GM21360 (cell line): ENCODE measurements around the gene SPOCK1.

Experiments
- ATAC-seq: cut with Tn5 transposase; IDR thresholded peaks from one replicate; pipeline ENCODE4 v1.9.1; 2021; ENCODE audit warnings: mild to moderate bottlenecking, moderate library complexity; ENCODE audit not compliant: unreplicated experiment

Gene SPOCK1

DNA sequence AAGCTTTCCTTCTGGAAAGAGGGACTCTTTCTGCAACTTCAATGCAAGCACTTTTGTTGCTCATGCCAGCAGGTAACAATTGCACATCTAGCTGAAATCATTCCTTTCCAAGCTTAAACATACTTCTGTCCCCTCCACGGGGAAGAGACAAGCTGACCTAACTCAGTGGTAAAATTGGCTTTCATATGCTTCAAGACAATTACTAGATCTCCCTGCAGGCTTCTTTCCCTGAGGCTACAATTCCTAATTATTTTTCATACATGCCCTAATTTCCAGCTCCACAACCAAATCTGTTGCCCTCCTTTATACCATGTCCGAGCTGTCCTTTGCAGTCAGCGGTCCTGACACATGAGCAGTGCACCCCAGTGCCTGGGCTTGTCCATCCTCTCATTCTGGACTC is 324.9 kb downstream of the SPOCK1 start:
- no peak for ATAC-seq

GRCh38 chr5:137172258-137172657 is 326.9 kb downstream of the SPOCK1 start:
- no peak for ATAC-seq

- no peak for ATAC-seq
These were observed 331.9 kb downstream of the SPOCK1 start for GRCh38 chr5:137167187-137167586.

DNA sequence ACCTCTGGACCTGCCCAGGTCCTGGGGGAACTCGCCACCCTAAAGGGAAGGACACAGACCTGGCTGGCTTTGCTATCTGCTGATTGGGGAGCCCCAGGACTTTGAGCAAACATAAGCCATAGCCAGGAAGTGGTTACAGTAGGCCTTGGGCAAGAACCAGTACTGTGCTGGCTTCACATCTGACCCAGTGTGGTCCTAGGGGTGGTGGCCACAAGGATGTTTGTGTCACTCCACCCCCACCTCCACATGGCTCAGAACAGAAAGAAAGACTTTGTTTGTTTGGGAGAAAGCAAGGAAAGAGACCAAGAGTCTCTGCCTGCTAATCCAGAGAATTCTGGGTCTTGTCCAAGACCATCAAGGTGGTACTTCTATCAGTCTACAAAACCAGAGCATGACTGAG is 334.2 kb downstream of the SPOCK1 start:
- no peak for ATAC-seq

DNA sequence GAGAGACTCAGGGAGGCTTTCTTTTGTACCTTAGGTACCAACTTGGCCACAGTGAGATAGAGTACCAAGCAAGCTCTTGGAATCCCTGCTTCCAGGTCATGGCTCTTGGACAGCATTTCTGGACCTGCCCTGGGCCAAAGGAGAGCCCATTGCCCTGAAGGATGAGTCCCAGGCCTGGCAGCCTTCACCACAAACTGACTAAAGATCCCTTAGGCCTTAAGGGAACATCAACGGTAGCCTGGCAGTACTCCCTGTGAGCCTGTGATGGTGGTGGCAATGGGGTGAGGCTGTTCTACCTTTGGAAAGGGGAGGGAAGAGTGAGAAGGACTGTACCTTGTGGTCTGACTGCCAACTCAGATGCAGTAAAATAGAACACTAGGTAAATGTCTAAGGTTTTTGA is 334.6 kb downstream of the SPOCK1 start:
- no peak for ATAC-seq

- no peak for ATAC-seq
These were observed 340.4 kb downstream of the SPOCK1 start for GRCh38 chr5:137158691-137159090.

DNA sequence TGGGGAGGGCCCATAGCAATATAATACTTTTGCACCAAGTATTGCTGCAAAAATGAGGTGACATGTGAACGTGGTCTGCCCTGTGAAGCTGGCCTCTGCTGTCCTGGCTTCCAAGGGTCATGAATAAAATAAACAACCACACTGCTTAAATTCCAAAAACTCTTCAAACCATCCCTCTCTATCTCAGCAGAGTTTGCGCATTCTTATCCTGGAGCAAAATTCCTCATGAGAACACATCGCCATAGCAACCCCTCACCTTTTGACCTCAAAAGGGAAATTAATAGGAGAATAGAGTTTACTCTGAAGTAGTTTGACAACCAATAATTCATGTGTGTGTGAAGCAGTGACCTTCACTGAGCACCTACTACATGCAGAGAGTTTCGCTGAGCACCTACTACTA is 342.9 kb downstream of the SPOCK1 start:
- ATAC-seq: no peak

- no peak for ATAC-seq
These were observed 343.7 kb downstream of the SPOCK1 start for GRCh38 chr5:137155261-137156000.

GRCh38 chr5:137152616-137153015 is 346.5 kb downstream of the SPOCK1 start:
- no peak for ATAC-seq

GRCh38 chr5:137148655-137149054 is 350.5 kb downstream of the SPOCK1 start:
- no peak for ATAC-seq

GRCh38 chr5:137148159-137148558 is 351.0 kb downstream of the SPOCK1 start:
- no peak for ATAC-seq

- ATAC-seq: no peak
These were observed 351.8 kb downstream of the SPOCK1 start for GRCh38 chr5:137147346-137147745.

DNA sequence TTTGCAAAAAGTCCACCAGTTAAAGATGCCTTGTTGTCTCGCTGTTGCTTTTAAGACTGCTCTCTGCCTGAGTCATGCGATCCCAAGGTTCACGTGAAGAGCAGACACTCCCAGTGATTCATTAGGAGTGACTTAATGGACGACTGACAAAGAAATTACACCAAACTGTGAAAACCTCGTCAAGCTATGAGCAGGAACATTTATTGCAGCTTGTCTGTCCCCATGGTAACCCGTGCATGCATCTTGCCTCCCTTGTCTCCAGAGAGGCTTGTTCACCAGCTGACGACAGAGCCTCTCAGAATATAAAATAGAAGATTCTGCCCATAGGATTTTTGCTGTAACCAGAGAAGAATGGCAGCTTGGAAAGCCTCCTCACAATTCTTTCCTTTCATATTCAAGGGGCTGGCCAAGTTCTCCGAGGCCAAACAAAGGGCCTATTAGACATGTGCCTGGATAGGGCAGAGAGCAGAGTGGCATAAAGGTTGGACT is 352.7 kb downstream of the SPOCK1 start:
- ATAC-seq: no peak

DNA sequence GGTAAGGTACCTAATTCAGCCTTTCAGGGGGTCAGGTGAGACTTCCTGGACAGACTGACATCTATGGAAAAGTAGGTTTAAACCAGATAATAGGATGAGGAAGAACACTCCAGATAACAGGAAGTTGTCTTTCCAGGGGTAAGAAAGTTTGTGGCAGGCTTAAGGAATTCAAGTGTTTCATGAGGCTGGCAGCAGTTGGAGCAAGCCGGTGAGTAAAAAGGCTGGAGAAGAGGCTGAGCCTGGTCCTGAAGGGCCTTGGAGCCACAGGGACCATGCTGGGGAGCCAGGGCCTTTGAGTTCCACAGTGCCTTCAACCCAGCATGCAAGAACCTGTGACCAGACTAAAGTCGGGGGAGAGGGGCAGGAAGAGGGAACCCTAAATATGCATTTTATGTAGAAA is 353.4 kb downstream of the SPOCK1 start:
- no peak for ATAC-seq

GRCh38 chr5:137144656-137145055 is 354.5 kb downstream of the SPOCK1 start:
- ATAC-seq: no peak

DNA sequence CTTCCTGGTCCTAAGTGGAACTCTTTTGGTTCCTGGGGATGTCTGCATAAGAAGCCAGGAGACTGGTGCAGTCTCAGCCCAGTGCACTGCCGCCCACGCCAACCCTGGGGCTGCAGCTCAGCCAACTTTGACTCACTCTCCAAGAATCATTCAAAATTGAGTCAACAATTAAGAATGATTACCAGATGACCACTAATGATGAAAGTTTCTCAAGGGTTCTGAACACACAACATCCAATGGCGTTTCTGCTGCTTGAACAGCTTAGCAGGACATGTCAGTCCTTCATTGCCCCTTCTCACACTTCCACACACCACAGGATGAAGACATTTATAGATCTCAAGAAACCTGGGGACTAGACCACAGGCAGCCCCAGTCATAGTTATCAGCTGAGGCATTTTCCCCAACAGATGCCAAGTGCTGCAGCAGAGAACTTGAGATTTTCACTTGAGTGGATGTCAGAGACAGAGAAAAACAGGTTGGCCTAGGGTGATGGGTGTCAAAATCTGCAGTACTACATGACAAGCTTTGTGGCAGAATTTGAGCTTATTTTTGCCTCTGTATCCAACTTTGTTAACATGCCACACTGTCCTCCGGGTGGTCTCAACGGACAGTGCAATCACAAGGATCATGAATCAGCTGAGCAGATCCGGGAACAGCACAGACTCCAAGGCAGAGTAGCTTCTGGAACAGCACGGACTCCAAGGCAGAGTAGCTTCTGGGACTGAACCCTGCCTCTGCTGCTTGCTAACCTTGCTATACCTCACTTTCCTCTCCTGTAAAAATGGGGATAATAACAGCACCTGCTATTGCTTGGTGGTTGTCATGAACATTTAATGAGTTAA is 356.1 kb downstream of the SPOCK1 start:
- peak; percentile 57 for ATAC-seq

DNA sequence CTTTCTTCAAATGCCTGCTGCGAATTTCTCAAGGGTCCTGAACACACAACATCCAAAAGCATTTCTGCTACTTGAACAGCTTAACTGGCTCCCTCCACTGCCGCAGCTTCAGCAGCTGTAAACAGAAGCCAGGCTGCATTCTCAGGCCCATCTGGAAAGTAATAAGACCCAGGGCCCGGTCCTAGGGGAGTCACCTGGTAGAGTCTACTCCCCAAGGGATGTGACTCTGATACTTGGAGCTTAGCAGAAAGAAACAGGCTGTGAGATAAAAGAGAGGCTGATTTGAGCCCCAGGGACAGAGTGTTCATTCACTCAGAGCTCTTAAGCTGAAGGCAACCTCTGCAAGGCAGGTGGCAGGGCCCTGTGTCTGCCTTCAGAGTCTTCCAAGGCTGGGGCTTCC is 356.8 kb downstream of the SPOCK1 start:
- ATAC-seq: peak; percentile 20

GRCh38 chr5:137141779-137142178 is 357.3 kb downstream of the SPOCK1 start:
- ATAC-seq: no peak

DNA sequence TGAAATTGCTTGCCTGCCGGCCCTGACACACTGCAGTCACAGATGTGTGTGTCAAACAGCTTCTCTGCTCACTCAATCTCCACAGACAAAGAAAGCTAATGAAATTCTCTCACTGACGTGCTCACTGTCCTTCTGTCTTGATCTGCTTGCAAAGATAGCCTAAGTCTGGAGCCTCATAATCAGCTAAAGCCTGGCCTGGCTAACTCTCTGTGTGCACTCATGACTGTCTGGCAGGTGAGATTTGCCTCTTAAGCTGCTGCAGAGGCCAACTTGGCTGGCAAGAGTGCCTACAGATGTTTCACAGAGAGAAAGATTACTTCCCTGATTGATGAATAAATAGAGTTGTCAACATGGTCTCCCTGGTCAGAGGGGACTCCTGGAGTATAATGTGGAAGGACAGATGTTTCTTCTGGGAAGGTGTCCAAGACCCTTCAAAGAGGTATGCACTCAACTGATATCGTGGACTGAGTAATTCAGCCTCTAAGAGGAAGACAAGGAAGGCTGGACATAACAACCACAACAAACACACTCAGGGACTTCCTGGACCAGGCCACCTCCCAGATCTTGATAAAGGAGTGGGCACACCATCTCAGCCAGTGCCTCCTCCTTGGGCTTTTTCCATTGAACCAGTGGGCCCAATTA is 362.0 kb downstream of the SPOCK1 start:
- ATAC-seq: no peak

DNA sequence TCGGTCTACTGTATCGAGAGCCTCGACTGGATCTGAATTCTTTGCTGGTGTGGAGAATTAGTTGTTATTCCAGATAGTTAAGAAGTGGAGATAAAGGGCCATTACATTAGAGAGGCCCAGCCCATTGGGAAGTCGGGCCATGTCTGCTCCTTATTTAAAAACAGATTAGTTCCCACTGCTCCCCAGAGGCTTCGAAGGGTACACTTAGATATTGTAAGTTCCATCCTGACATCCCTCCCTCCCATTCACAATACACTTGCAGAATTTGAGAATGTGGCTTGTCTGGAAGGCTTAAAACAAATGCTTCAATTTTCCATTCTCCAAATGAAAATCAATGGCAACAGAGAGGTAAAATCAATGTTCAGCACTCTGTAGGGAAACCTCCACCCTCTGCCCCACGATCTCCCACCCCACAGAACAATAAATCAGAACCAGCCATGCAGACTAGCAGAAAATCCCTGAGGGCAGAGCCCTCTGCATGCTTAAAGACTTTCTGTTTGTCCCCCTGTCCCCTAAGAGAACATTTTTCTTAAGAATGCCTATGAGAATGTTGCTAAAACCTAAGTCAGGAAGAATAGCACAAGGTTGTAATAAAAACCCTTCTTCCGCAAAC is 364.1 kb downstream of the SPOCK1 start:
- ATAC-seq: no peak
